Ecto neural progenitor cell (in vitro differentiated cells): Measurements from ENCODE around the gene CNOT11.
"Not testable (repeated sequence)": the region's sequence is repeated elsewhere in the genome, so short reads cannot be mapped to it uniquely, and the experiment has no call there.

Experiments
- DNase-seq: peaks from one replicate; pipeline ENCODE4 v3.0.0-alpha.2; 2018; ENCODE audit warnings: low spot score

Gene CNOT11

GRCh38 chr2:101310090-101310833 lies 57.6 kb downstream of the CNOT11 start:
- DNase-seq, result no peak

- no peak for DNase-seq
Measured at GRCh38 chr2:101310834-101311695, 58.4 kb downstream of the CNOT11 start.

- no peak for DNase-seq
Measured at GRCh38 chr2:101311696-101312017, 59.0 kb downstream of the CNOT11 start.

- DNase-seq, result not testable (repeated sequence)
Measured at GRCh38 chr2:101316568-101316967, 63.9 kb downstream of the CNOT11 start.
